ENCODE data around the gene MRPL48. TPM values are rescaled to one million over a fixed set of nuclear protein-coding genes. Genes with fewer than 3 reads are reported as not detected.
"Not testable (repeated sequence)": the region's sequence is repeated elsewhere in the genome, so short reads cannot be mapped to it uniquely, and the experiment has no call there.

MRPL48 gene
- total RNA-seq, 1 donor from 2014 or later: 23.3 TPM

DNA sequence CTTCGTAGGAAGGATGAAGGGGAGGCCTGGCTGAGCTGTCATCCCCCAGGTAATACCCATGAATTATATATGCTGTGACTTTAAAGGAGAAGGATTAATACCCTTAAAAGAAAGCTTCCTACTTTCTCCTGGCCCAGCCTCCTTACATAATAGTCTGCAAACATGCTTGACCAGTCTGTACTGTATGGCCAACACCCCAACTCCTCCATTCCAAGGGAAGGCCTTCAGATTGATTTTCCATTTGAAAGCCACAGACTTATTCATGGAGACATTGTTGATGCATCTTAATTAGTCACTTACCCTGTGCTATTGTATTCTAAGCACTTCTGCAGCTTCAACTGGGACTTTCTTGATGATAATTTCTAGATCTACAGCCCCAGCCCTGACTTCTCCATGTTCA, 91.1 kb downstream of the MRPL48 start:
- intact Hi-C loops (cut with DNase I): no loop called here
- H3K27me3 ChIP-seq: no peaks in the 10 kb centered on the region
- no peaks in the 10 kb centered on the region for H3K36me3 ChIP-seq
- H3K4me1 ChIP-seq: peaks cover 31% of the 10 kb centered on the region
- no peak for DNase-seq (ENCODE audit: extremely low spot score in 2 of 2)
- H3K27ac ChIP-seq: no peak overlapping the region
- no peak overlapping the region for H3K4me3 ChIP-seq
- TF ChIP-seq POLR2A (IDR thresholded peaks at IDR 0.05) (no peak), POLR2AphosphoS5 (IDR thresholded peaks at IDR 0.05; ENCODE audit: insufficient read depth in 1 of 2, low read depth in 1 of 2) (no peak)
- TF ChIP-seq, protein P1, sequence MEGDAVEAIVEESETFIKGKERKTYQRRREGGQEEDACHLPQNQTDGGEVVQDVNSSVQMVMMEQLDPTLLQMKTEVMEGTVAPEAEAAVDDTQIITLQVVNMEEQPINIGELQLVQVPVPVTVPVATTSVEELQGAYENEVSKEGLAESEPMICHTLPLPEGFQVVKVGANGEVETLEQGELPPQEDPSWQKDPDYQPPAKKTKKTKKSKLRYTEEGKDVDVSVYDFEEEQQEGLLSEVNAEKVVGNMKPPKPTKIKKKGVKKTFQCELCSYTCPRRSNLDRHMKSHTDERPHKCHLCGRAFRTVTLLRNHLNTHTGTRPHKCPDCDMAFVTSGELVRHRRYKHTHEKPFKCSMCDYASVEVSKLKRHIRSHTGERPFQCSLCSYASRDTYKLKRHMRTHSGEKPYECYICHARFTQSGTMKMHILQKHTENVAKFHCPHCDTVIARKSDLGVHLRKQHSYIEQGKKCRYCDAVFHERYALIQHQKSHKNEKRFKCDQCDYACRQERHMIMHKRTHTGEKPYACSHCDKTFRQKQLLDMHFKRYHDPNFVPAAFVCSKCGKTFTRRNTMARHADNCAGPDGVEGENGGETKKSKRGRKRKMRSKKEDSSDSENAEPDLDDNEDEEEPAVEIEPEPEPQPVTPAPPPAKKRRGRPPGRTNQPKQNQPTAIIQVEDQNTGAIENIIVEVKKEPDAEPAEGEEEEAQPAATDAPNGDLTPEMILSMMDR (IDR thresholded peaks at IDR 0.05): no peak
- no peaks in the 10 kb centered on the region for H3K9me3 ChIP-seq

DNA sequence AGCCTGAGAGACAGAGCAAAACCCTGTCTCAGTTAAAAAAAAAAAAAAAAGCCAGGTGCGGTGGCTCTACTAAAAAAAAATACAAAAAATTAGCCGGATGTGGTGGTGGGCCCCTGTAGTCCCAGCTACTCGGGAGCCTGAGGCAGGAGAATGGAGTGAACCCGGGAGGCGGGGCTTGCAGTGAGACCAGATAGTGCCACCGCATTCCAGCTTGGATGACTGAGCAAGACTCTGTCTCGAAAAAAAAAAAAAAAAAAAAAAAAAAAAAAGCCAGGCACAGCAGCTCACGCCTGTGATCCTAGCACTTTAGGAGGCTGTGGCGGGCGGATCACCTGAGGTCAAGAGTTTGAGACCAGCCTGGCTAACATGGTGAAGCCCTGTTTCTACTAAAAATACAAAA, 92.8 kb downstream of the MRPL48 start:
- H3K9me3 ChIP-seq; H3K4me3 ChIP-seq; H3K27ac ChIP-seq; H3K27me3 ChIP-seq; H3K36me3 ChIP-seq; intact Hi-C loops (cut with DNase I); DNase-seq (ENCODE audit: extremely low spot score in 2 of 2): not testable (repeated sequence)
- peaks cover 25% of the 10 kb centered on the region for H3K4me1 ChIP-seq

GRCh38 chr11:73883856-73884255, 96.2 kb downstream of the MRPL48 start:
- intact Hi-C loops (cut with DNase I): no loop called here
- peaks cover under 1% of the 10 kb centered on the region for H3K4me1 ChIP-seq
- DNase-seq (ENCODE audit: extremely low spot score in 2 of 2): no peak
- H3K27me3 ChIP-seq: no peaks in the 10 kb centered on the region
- no peak overlapping the region for H3K4me3 ChIP-seq
- TF ChIP-seq, protein P1 (IDR thresholded peaks at IDR 0.05): no peak
- TF ChIP-seq POLR2A (IDR thresholded peaks at IDR 0.05) (no peak), POLR2AphosphoS5 (IDR thresholded peaks at IDR 0.05; ENCODE audit: insufficient read depth in 1 of 2, low read depth in 1 of 2) (no peak)
- H3K36me3 ChIP-seq: peaks cover 0 to 6% of the 10 kb centered on the region in 2 donors
- no peaks in the 10 kb centered on the region for H3K9me3 ChIP-seq
- no peak overlapping the region for H3K27ac ChIP-seq

DNA sequence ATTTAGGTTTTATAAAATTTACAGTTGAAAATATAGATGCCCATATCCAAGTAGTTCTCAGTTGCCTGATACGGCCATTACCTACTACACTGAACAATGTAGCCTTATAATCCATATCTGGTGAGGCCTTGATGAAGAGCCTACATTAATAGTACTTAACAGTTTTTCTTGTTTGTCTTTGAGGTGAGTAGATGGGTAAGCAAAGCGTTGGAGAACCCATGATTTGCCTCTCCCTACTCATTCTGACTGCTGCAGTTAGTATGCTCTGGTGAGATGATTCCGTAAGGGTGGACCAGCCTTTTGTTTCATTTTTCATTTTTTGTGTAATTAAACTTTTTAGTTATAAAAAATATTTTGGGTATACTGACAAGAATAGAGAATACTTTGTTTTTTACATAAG, 100.6 kb downstream of the MRPL48 start:
- H3K27me3 ChIP-seq: no peaks in the 10 kb centered on the region
- no peaks in the 10 kb centered on the region for H3K9me3 ChIP-seq
- no peak overlapping the region for H3K4me3 ChIP-seq
- no peak for DNase-seq (ENCODE audit: extremely low spot score in 2 of 2)
- H3K4me1 ChIP-seq: no peaks in the 10 kb centered on the region
- intact Hi-C loops (cut with DNase I): no loop called here
- H3K36me3 ChIP-seq: peaks cover 0 to 18% of the 10 kb centered on the region in 2 donors
- no peak overlapping the region for H3K27ac ChIP-seq
- TF ChIP-seq, protein P1 (IDR thresholded peaks at IDR 0.05): no peak
- TF ChIP-seq POLR2A (IDR thresholded peaks at IDR 0.05): no peak
- TF ChIP-seq POLR2AphosphoS5 (IDR thresholded peaks at IDR 0.05; ENCODE audit: insufficient read depth in 1 of 2, low read depth in 1 of 2): no peak

GRCh38 chr11:73889019-73889418, 101.3 kb downstream of the MRPL48 start:
- no peaks in the 10 kb centered on the region for H3K4me1 ChIP-seq
- H3K27ac ChIP-seq: no peak overlapping the region
- H3K9me3 ChIP-seq: no peaks in the 10 kb centered on the region
- TF ChIP-seq POLR2A (IDR thresholded peaks at IDR 0.05) (no peak), POLR2AphosphoS5 (IDR thresholded peaks at IDR 0.05; ENCODE audit: insufficient read depth in 1 of 2, low read depth in 1 of 2) (no peak)
- TF ChIP-seq, protein P1 (IDR thresholded peaks at IDR 0.05): no peak
- intact Hi-C loops (cut with DNase I): no loop called here
- no peaks in the 10 kb centered on the region for H3K27me3 ChIP-seq
- no peak for DNase-seq (ENCODE audit: extremely low spot score in 2 of 2)
- H3K36me3 ChIP-seq: peaks cover 0 to 18% of the 10 kb centered on the region in 2 donors
- H3K4me3 ChIP-seq: no peak overlapping the region

GRCh38 chr11:73889536-73889935, 101.9 kb downstream of the MRPL48 start:
- no peak for DNase-seq (ENCODE audit: extremely low spot score in 2 of 2)
- intact Hi-C loops (cut with DNase I): no loop called here
- Histone ChIP-seq H3K9me3 (no peaks in the 10 kb centered on the region), H3K36me3 (peaks cover 0 to 18% of the 10 kb centered on the region in 2 donors), H3K27me3 (no peaks in the 10 kb centered on the region), H3K4me1 (no peaks in the 10 kb centered on the region), H3K4me3 (no peak overlapping the region), H3K27ac (no peak overlapping the region)
- TF ChIP-seq, protein P1 (IDR thresholded peaks at IDR 0.05): no peak
- TF ChIP-seq POLR2AphosphoS5 (IDR thresholded peaks at IDR 0.05; ENCODE audit: insufficient read depth in 1 of 2, low read depth in 1 of 2): no peak
- no peak for TF ChIP-seq POLR2A (IDR thresholded peaks at IDR 0.05)

Data from vagina (tissue), 2 donors.